ENCODE results near the gene OPHN1. TPM values are rescaled to one million over a fixed set of nuclear protein-coding genes. Genes with fewer than 3 reads are reported as not detected.

The OPHN1 gene
- total RNA-seq, 1 donor from 2014 or later, result 1.6 TPM

Other genes starting within 250 kb of the OPHN1 start
- gene YIPF6, start 65.6 kb upstream of the OPHN1 start, total RNA-seq, result 34.0 TPM
- 10.6 TPM for gene STARD8, start 214.2 kb upstream of the OPHN1 start, total RNA-seq

Measured in left lobe of liver (tissue), 1 donor.